Fibroblast of lung (primary cell): ENCODE measurements around the gene ACE. TPM values are rescaled to one million over a fixed set of nuclear protein-coding genes. Genes with fewer than 3 reads are reported as not detected.
A peak's percentile ranks its signal among the peaks of the same experiment; 100 is the strongest.

Experiments used
- DNase-seq, 2 donors: peaks; one replicate each; pipeline versions ENCODE4 v3.0.0 to v3.0.0-alpha.2; 2010; ENCODE audit warnings: low read depth in 2 of 2
- H2AFZ ChIP-seq: 2 replicates; pipeline ENCODE4 v1.5.1; 2012; ENCODE audit warnings: low read length, control low read depth, inconsistent platforms
- H3K27ac ChIP-seq: 2 replicates; pipeline ENCODE4 v1.5.1; 2011; ENCODE audit warnings: low read length, control low read depth; ENCODE audit not compliant: insufficient read depth
- H3K27me3 ChIP-seq: 2 replicates; pipeline ENCODE4 v1.5.1; 2011; ENCODE audit warnings: mild to moderate bottlenecking, low read length; ENCODE audit not compliant: control insufficient read depth, insufficient read depth
- H3K36me3 ChIP-seq: 2 replicates; pipeline ENCODE4 v1.5.1; 2011; ENCODE audit warnings: low read length; ENCODE audit not compliant: control insufficient read depth, insufficient read depth
- H3K4me1 ChIP-seq: 2 replicates; pipeline ENCODE4 v1.5.1; 2011; ENCODE audit warnings: low read length; ENCODE audit not compliant: control insufficient read depth, insufficient read depth; ENCODE audit errors: extremely low read depth
- H3K4me2 ChIP-seq: 2 replicates; pipeline ENCODE4 v1.5.1; 2011; ENCODE audit warnings: low read length, control low read depth; ENCODE audit not compliant: insufficient read depth; ENCODE audit errors: extremely low read depth
- H3K4me3 ChIP-seq, 4 experiments: fragments of 200-600 bp in 1 of 4; sonication (generic) in 1 of 4; replicated peaks in 1 of 4; 2 replicates each; pipeline ENCODE4 v1.5.1; 2011 to 2016; ENCODE audit warnings: low read length in 4 of 4, low read depth in 3 of 4, mild to moderate bottlenecking in 3 of 4, control low read depth in 2 of 4, inconsistent platforms in 1 of 4, mixed read lengths in 1 of 4; ENCODE audit not compliant: insufficient read depth in 1 of 4; ENCODE audit errors: control extremely low read depth in 1 of 4
- H3K79me2 ChIP-seq: 2 replicates; pipeline ENCODE4 v1.5.1; 2012; ENCODE audit warnings: mild to moderate bottlenecking, low read length, inconsistent platforms; ENCODE audit not compliant: control insufficient read depth, insufficient read depth
- H3K9ac ChIP-seq: 2 replicates; pipeline ENCODE4 v1.5.1; 2011; ENCODE audit warnings: mild to moderate bottlenecking, low read length, control low read depth; ENCODE audit not compliant: insufficient read depth
- H3K9me3 ChIP-seq: 2 replicates; pipeline ENCODE4 v1.5.1; 2012; ENCODE audit warnings: low read depth, low read length; ENCODE audit not compliant: control insufficient read depth, insufficient read depth
- H4K20me1 ChIP-seq: 2 replicates; pipeline ENCODE4 v1.5.1; 2011; ENCODE audit warnings: low read length; ENCODE audit not compliant: control insufficient read depth, insufficient read depth; ENCODE audit errors: extremely low read depth
- CTCF ChIP-seq, 2 donors: IDR thresholded peaks in 1 of 2; conservative IDR thresholded peaks in 1 of 2; 1 replicate in 1 of 2; 2 replicates in 1 of 2; pipeline ENCODE4 v1.5.1; 2011 to 2012; ENCODE audit warnings: low read length in 2 of 2, control low read depth in 1 of 2, inconsistent platforms in 1 of 2, low read depth in 1 of 2, mild to moderate bottlenecking in 1 of 2
- EZH2 ChIP-seq: IDR thresholded peaks from 2 replicates; pipeline ENCODE4 v1.5.1; 2012; ENCODE audit warnings: low read length, control low read depth, mild to moderate bottlenecking; ENCODE audit errors: missing control alignments
- polyA plus RNA-seq, 2 donors: library from polyadenylated mRNA; depleted of rRNA in 1 of 2; stranded (reverse) in 1 of 2; unstranded in 1 of 2; fragments of >200 nt; gene quantifications; 2 replicates each; pipeline ENCODE4 v1.2.1, GENCODE V29; 2011 to 2012; ENCODE audit warnings: missing spikeins in 1 of 2
- total RNA-seq: library from RNA; depleted of rRNA; stranded (reverse); fragments of >200 nt; gene quantifications from 2 replicates; pipeline ENCODE4 v1.2.1, GENCODE V29; 2014

ACE gene
- total and polyA plus RNA-seq, 2 donors (not counting 1 experiment from before 2014, with no cell fraction given), result 0.92 to 2.5 TPM

GRCh38 chr17:63445954-63446752 is 30.7 kb upstream of the ACE start, which contains the start of gene CYB561:
Gene CYB561, minus strand, starts transcription at chr17:63446306. Its CDS starts 8,759 bp downstream, at chr17:63437547.
- no peaks in the 10 kb centered on the region for H4K20me1 ChIP-seq
- TF ChIP-seq CTCF (conservative IDR thresholded peaks at IDR 0.05 in 1 of 2, IDR thresholded peaks at IDR 0.05 in 1 of 2; ENCODE audit: low read depth in 1 of 2, low read length in 2 of 2), result peak; percentile 9 to 16
- TF ChIP-seq EZH2, result no peak
- H3K79me2 ChIP-seq, result no peaks in the 10 kb centered on the region
- no peaks in the 10 kb centered on the region for H3K27me3 ChIP-seq
- H2AFZ ChIP-seq, result peak within 1 kb of the TSS; percentile 73
- no peaks in the 10 kb centered on the region for H3K4me1 ChIP-seq
- H3K4me2 ChIP-seq, result peak within 1 kb of the TSS; percentile 78
- H3K36me3 ChIP-seq, result no peaks in the 10 kb centered on the region
- H3K27ac ChIP-seq, result peak within 1 kb of the TSS; percentile 44
- no peaks in the 10 kb centered on the region for H3K9me3 ChIP-seq
- DNase-seq, result peak; percentile 51 to 59
- peak within 1 kb of the TSS; percentile 65 for H3K9ac ChIP-seq
- peak within 1 kb of the TSS; percentile 36 to 61 (median 48) for H3K4me3 ChIP-seq

DNA sequence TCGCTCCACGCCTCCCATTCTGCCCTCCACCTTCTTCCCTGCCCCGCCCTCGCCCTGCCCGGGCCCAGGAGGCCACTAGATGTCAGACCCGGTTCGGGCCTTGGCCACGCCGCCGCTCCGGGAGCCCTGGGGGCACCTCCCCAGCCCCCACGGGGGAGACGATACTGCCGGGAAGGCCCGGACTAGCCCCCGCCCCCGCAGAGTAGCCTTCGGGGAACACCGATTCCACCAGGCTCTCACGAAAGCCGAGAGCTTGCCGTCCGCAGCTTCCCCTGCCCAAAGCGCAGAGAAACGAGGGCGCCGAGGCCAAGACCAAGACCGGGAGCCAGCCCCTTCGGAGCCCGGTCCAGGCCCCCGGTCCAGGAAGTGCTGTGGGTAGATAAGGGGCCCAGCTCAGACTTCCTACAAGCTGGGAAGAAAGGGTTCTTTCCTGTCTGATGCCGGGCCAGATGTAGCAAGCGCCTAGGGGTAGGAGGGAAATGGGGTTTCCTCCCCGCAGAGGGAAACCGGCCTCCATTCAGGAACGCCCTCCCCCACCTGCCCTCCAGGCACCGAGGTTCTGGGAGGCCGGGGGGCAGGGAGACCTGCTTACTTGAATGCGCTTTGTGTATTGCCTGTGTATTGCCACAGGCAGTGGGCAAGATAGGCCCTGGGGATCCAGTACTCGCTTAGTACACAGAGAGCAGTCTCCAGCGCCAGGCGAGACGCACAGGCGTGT is 29.9 kb upstream of the ACE start:
- H3K4me1 ChIP-seq, result no peaks in the 10 kb centered on the region
- DNase-seq, result peak in 1 of 2 donors; percentile 18
- H3K27ac ChIP-seq, result peak overlapping the region; percentile 44
- H2AFZ ChIP-seq, result peak overlapping the region; percentile 36
- no peaks in the 10 kb centered on the region for H3K9me3 ChIP-seq
- H3K9ac ChIP-seq, result peak overlapping the region; percentile 65
- no peaks in the 10 kb centered on the region for H3K36me3 ChIP-seq
- H3K4me3 ChIP-seq, result peak overlapping the region in 3 of 4 experiments; percentile 21 to 61 (median 30)
- peaks cover 1% of the 10 kb centered on the region for H3K27me3 ChIP-seq
- H3K79me2 ChIP-seq, result no peaks in the 10 kb centered on the region
- TF ChIP-seq CTCF (conservative IDR thresholded peaks at IDR 0.05 in 1 of 2, IDR thresholded peaks at IDR 0.05 in 1 of 2; ENCODE audit: low read depth in 1 of 2, low read length in 2 of 2) (peak in 1 of 2 donors; percentile 15), EZH2 (no peak)
- H4K20me1 ChIP-seq, result no peaks in the 10 kb centered on the region
- peak overlapping the region; percentile 32 for H3K4me2 ChIP-seq

- H3K36me3 ChIP-seq, result no peaks in the 10 kb centered on the region
- TF ChIP-seq EZH2, result no peak
- no peak for TF ChIP-seq CTCF (conservative IDR thresholded peaks at IDR 0.05 in 1 of 2, IDR thresholded peaks at IDR 0.05 in 1 of 2; ENCODE audit: low read depth in 1 of 2, low read length in 2 of 2)
- no peak overlapping the region for H3K9ac ChIP-seq
- H3K79me2 ChIP-seq, result no peaks in the 10 kb centered on the region
- H3K4me1 ChIP-seq, result no peaks in the 10 kb centered on the region
- no peak overlapping the region for H3K4me3 ChIP-seq
- peaks cover 4% of the 10 kb centered on the region for H3K27me3 ChIP-seq
- H2AFZ ChIP-seq, result no peak overlapping the region
- H3K9me3 ChIP-seq, result no peaks in the 10 kb centered on the region
- no peak overlapping the region for H3K27ac ChIP-seq
- no peak overlapping the region for H3K4me2 ChIP-seq
- DNase-seq, result no peak
- no peaks in the 10 kb centered on the region for H4K20me1 ChIP-seq
Observed at GRCh38 chr17:63447471-63448009, 29.3 kb upstream of the ACE start.
